Endodermal cell (in vitro differentiated cells): ENCODE data around the gene HIPK1. TPM values are rescaled to one million over a fixed set of nuclear protein-coding genes. Genes with fewer than 3 reads are reported as not detected.
"Not testable (repeated sequence)": the region's sequence is repeated elsewhere in the genome, so short reads cannot be mapped to it uniquely, and the experiment has no call there.

Experiments
- DNase-seq: peaks from one replicate; pipeline ENCODE4 v3.0.0-alpha.2; 2017
- H3K27ac ChIP-seq: 2 replicates; pipeline ENCODE4 v1.5.1; 2013; ENCODE audit warnings: mild to moderate bottlenecking, low read depth, low read length, moderate library complexity
- H3K27me3 ChIP-seq: 2 replicates; pipeline ENCODE4 v1.6.1; 2013; ENCODE audit warnings: mild to moderate bottlenecking, low read length, moderate library complexity; ENCODE audit not compliant: insufficient read depth, control insufficient read depth, poor library complexity, severe bottlenecking
- H3K36me3 ChIP-seq: 2 replicates; pipeline ENCODE4 v1.7.0; 2013; ENCODE audit warnings: mild to moderate bottlenecking, low read length, moderate library complexity; ENCODE audit not compliant: control insufficient read depth, insufficient read depth
- H3K4me1 ChIP-seq: one replicate; pipeline ENCODE4 v1.7.0; 2013; ENCODE audit warnings: low read length; ENCODE audit not compliant: control insufficient read depth, insufficient read depth
- H3K4me3 ChIP-seq: 2 replicates; pipeline ENCODE4 v1.5.1; 2013; ENCODE audit warnings: mild to moderate bottlenecking, low read length, moderate library complexity
- H3K9ac ChIP-seq: 2 replicates; pipeline ENCODE4 v1.6.1; 2013; ENCODE audit warnings: mild to moderate bottlenecking, low read length, moderate library complexity; ENCODE audit not compliant: poor library complexity, severe bottlenecking; ENCODE audit errors: extremely low read depth
- H3K9me3 ChIP-seq: 2 replicates; pipeline ENCODE4 v1.6.1; 2013; ENCODE audit warnings: mild to moderate bottlenecking, low read length, moderate library complexity; ENCODE audit not compliant: control insufficient read depth
- H3K27ac Mint-ChIP-seq: 2 replicates; pipeline ENCODE4 v1.8.0; 2020; ENCODE audit warnings: mixed read lengths
- H3K27me3 Mint-ChIP-seq: 2 replicates; pipeline ENCODE4 v1.8.0; 2021; ENCODE audit warnings: mild to moderate bottlenecking, mixed read lengths; ENCODE audit not compliant: insufficient read depth
- H3K36me3 Mint-ChIP-seq: 2 replicates; pipeline ENCODE4 v1.8.0; 2020; ENCODE audit warnings: low read depth, mixed read lengths
- H3K4me1 Mint-ChIP-seq: 2 replicates; pipeline ENCODE4 v1.8.0; 2020; ENCODE audit warnings: mixed read lengths
- H3K4me3 Mint-ChIP-seq: 2 replicates; pipeline ENCODE4 v1.8.0; 2020; ENCODE audit warnings: mild to moderate bottlenecking, moderate library complexity, mixed read lengths
- H3K9me3 Mint-ChIP-seq: 2 replicates; pipeline ENCODE4 v1.8.0; 2020; ENCODE audit warnings: mild to moderate bottlenecking, mixed read lengths
- WGBS, 2 experiments: methylation state at CpG; one replicate each; pipeline versions ENCODE4 v1.1.5 to v1.1.7; 2013; ENCODE audit warnings: missing lambda C conversion rate in 2 of 2, mixed read lengths in 1 of 2; ENCODE audit not compliant: insufficient coverage in 1 of 2, insufficient read length in 1 of 2; 5-methylcytosine and 5-hydroxymethylcytosine counted together
- total RNA-seq, 2 donors: library from RNA; stranded (reverse); fragmentation: NEBNext Ultra II Directional in 1 of 2; extraction: Animal tissue kit (Norgen Biotek cat#: 25700) in 1 of 2; gene quantifications; 2 replicates in 1 of 2; 3 replicates in 1 of 2; pipeline ENCODE4 v1.2.1, GENCODE V29; 2021
- TF ChIP-seq, protein P1 (sequence below): fragments of 200-600 bp; sonication (generic); conservative IDR thresholded peaks from 2 replicates; pipeline ENCODE4 v1.5.0; 2021; ENCODE audit warnings: antibody characterized with exemption, mild to moderate bottlenecking

The HIPK1 gene
- total RNA-seq, 2 donors from 2014 or later: 71.4 to 79.2 TPM

DNA sequence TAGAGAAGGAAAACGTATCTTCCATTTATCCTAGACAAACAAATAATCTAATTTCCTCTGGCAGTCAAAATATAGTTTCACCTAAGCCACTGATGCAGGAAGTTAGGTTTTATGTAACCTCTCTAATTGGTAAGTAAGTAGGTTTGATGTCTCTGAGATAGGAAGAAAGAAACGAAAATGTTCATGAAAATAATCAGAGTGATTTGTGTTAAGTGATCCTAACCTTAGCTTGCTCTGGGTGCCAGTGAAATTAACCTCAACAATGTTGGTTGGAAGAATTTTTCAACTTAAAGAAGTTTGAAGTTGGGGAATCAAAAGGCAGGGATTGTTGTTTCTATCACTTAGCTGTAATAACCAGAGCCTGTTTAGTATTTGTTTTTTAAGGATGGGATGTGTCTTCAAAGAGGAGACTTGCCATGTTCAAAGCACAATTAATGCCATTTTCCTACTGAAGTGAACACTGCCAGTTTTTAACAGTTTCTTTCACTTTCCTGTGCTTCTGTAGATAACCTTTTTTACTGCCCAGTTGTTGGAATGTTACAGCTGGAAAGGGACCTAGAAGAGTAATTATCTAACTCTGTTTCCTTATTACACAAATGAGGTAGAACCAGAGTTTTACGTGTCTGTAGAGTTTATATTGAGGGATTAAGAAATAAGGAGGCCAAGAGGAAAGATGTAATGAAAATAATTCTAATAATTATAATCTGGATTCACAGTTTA is 18.4 kb downstream of the HIPK1 start:
- Histone ChIP-seq H3K9me3 (no peaks in the 10 kb centered on the region), H3K9ac (no peak overlapping the region), H3K36me3 (peaks cover 14% of the 10 kb centered on the region), H3K27me3 (no peaks in the 10 kb centered on the region), H3K4me1 (peaks cover 16% of the 10 kb centered on the region), H3K4me3 (peak overlapping the region; percentile 62), H3K27ac (no peak overlapping the region)
- no peak for DNase-seq
- WGBS, 2 experiments: 88 to 100% methylated on average over 1 to 2 of the region's 3 CpGs
- peaks cover 17% of the 10 kb centered on the region for H3K36me3 Mint-ChIP-seq
- no peaks in the 10 kb centered on the region for H3K27me3 Mint-ChIP-seq
- H3K4me1 Mint-ChIP-seq: peaks cover 27% of the 10 kb centered on the region
- H3K27ac Mint-ChIP-seq: peak overlapping the region; percentile 12
- no peak overlapping the region for H3K4me3 Mint-ChIP-seq
- H3K9me3 Mint-ChIP-seq: no peaks in the 10 kb centered on the region
- TF ChIP-seq, protein P1, sequence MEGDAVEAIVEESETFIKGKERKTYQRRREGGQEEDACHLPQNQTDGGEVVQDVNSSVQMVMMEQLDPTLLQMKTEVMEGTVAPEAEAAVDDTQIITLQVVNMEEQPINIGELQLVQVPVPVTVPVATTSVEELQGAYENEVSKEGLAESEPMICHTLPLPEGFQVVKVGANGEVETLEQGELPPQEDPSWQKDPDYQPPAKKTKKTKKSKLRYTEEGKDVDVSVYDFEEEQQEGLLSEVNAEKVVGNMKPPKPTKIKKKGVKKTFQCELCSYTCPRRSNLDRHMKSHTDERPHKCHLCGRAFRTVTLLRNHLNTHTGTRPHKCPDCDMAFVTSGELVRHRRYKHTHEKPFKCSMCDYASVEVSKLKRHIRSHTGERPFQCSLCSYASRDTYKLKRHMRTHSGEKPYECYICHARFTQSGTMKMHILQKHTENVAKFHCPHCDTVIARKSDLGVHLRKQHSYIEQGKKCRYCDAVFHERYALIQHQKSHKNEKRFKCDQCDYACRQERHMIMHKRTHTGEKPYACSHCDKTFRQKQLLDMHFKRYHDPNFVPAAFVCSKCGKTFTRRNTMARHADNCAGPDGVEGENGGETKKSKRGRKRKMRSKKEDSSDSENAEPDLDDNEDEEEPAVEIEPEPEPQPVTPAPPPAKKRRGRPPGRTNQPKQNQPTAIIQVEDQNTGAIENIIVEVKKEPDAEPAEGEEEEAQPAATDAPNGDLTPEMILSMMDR: no peak

DNA sequence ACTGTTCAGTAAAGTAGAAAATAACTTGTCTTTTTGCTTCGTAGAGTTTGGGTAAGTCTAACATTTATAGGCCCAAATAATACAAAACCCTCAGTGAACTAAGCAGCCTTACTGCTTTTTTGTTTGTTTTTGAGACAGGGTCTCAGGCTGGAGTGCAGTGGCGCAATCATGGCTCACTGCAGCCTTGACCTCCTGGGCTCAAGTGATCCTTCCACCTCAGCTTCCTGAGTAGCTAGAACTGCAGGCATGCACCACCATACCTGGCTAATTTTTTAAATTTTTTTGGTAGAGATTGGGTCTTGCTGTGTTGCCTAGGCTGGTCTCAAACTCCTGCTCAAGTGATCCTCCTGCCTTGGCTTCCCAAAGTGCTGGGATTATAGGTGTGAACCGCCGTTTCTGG is 19.0 kb downstream of the HIPK1 start:
- peaks cover 17% of the 10 kb centered on the region for H3K36me3 Mint-ChIP-seq
- not testable (repeated sequence) for H3K27ac ChIP-seq, H3K27me3 ChIP-seq, H3K9me3 ChIP-seq, H3K4me3 Mint-ChIP-seq, H3K36me3 ChIP-seq, H3K27me3 Mint-ChIP-seq, DNase-seq, H3K9me3 Mint-ChIP-seq, H3K4me3 ChIP-seq, H3K27ac Mint-ChIP-seq, H3K9ac ChIP-seq
- peaks cover 16% of the 10 kb centered on the region for H3K4me1 ChIP-seq
- H3K4me1 Mint-ChIP-seq: peaks cover 27% of the 10 kb centered on the region
- 96% methylated on average over 4 of the region's 4 CpGs; no CpG with 5 or more reads in 1 of the 2 experiments for WGBS, 2 experiments

DNA sequence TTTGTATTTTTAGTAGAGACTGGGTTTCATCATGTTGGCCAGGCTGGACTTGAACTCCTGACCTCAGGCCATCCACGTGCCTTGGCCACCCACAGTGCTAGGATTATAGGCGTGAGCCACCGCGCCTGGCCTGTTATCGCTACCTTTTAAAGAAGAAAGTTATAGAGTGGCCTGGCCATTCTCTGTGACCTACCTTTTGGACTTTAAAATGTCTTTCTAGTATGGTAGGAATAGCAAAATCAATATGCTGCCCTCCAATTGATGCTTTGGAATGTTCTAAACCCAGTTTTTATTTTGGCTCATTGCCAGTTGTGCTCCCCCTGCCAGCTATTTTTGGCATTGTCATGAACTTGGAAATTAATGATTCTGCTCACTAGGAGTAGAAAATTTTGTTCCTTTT is 19.9 kb downstream of the HIPK1 start:
- Histone ChIP-seq H3K9me3 (no peaks in the 10 kb centered on the region), H3K4me1 (peaks cover 16% of the 10 kb centered on the region), H3K27ac (no peak overlapping the region), H3K36me3 (peaks cover 6% of the 10 kb centered on the region), H3K27me3 (no peaks in the 10 kb centered on the region), H3K4me3 (no peak overlapping the region), H3K9ac (no peak overlapping the region)
- H3K4me3 Mint-ChIP-seq: no peak overlapping the region
- H3K9me3 Mint-ChIP-seq: no peaks in the 10 kb centered on the region
- no peaks in the 10 kb centered on the region for H3K27me3 Mint-ChIP-seq
- WGBS, 2 experiments: 95% methylated on average over 5 of the region's 5 CpGs; no CpG with 5 or more reads in 1 of the 2 experiments
- TF ChIP-seq, protein P1: peak; percentile 55
- peaks cover 27% of the 10 kb centered on the region for H3K4me1 Mint-ChIP-seq
- H3K36me3 Mint-ChIP-seq: peaks cover 17% of the 10 kb centered on the region
- no peak for DNase-seq
- H3K27ac Mint-ChIP-seq: no peak overlapping the region
